K562 (cell line): ENCODE measurements around the gene NT5C1B. TPM values are rescaled to one million over a fixed set of nuclear protein-coding genes. Genes with fewer than 3 reads are reported as not detected.

Experiments used
- ADNP ChIP-seq: fragments of 200-800 bp; sonication (Bioruptor generic); IDR thresholded peaks from 2 replicates; pipeline ENCODE4 v1.6.1; 2016; ENCODE audit warnings: missing genetic modification characterization, missing compliant biosample characterization
- BRD9 ChIP-seq: fragments of 450-650 bp; IDR thresholded peaks from 2 replicates; pipeline ENCODE4 v1.6.1; 2018; ENCODE audit warnings: low read depth; ENCODE audit not compliant: partially characterized antibody
- CEBPB ChIP-seq: fragments of 450-650 bp; IDR thresholded peaks from 2 replicates; pipeline ENCODE4 v1.6.1; 2016; ENCODE audit warnings: missing genetic modification characterization, missing compliant biosample characterization
- ELF1 ChIP-seq: fragments of 200-800 bp; sonication (Bioruptor generic); IDR thresholded peaks from 2 replicates; pipeline ENCODE4 v1.6.1; 2016; ENCODE audit warnings: missing genetic modification characterization, missing compliant biosample characterization
- MEF2D ChIP-seq: conservative IDR thresholded peaks from 2 replicates; pipeline ENCODE4 v1.6.1; 2016; ENCODE audit warnings: low read depth, missing genetic modification characterization, missing compliant biosample characterization
- MTF1 ChIP-seq: fragments of 250-450 bp; sonication (Bioruptor Pico); IDR thresholded peaks from 2 replicates; pipeline ENCODE4 v1.9.0; 2021; ENCODE audit warnings: moderate library complexity, mild to moderate bottlenecking, inconsistent platforms, borderline replicate concordance
- NFRKB ChIP-seq: fragments of 450-650 bp; IDR thresholded peaks from 2 replicates; pipeline ENCODE4 v1.6.1; 2016; ENCODE audit warnings: low read depth
- SRSF1 ChIP-seq: fragments of 200-400 bp; formaldehyde crosslinking; IDR thresholded peaks from 2 replicates; pipeline ENCODE4 v1.6.1; 2017; ENCODE audit warnings: mild to moderate bottlenecking, low read depth, low read length, moderate library complexity
- TRIM25 ChIP-seq: fragments of 450-650 bp; IDR thresholded peaks from 2 replicates; pipeline ENCODE4 v1.7.0; 2016; ENCODE audit warnings: borderline replicate concordance
- U2AF2 ChIP-seq: fragments of 200-400 bp; formaldehyde crosslinking; optimal IDR thresholded peaks from 2 replicates; pipeline ENCODE3; 2017; ENCODE audit warnings: low read depth, mild to moderate bottlenecking, low read length
- ZBTB49 ChIP-seq: sonication (generic); formaldehyde crosslinking; IDR thresholded peaks from 2 replicates; pipeline ENCODE4 v1.8.0; 2022; ENCODE audit warnings: missing genetic modification reagents, mild to moderate bottlenecking, borderline replicate concordance
- ZNF197 ChIP-seq: fragments of 200-800 bp; sonication (Bioruptor generic); IDR thresholded peaks from 2 replicates; pipeline ENCODE4 v1.6.1; 2016; ENCODE audit warnings: low read depth, missing genetic modification characterization, missing compliant biosample characterization
- ZNF707 ChIP-seq: fragments of 250-450 bp; sonication (Bioruptor Pico); conservative IDR thresholded peaks from 2 replicates; pipeline ENCODE4 v1.8.0; 2022; ENCODE audit warnings: inconsistent platforms, mild to moderate bottlenecking, moderate library complexity
- ZNF830 ChIP-seq: fragments of 250-450 bp; sonication (Bioruptor Pico); IDR thresholded peaks from 2 replicates; pipeline ENCODE4 v1.5.0; 2021; ENCODE audit warnings: mild to moderate bottlenecking
- ZSCAN32 ChIP-seq: fragments of 450-650 bp; formaldehyde crosslinking; IDR thresholded peaks from 2 replicates; pipeline ENCODE4 v1.4.0; 2020; ENCODE audit warnings: mild to moderate bottlenecking, moderate library complexity
- polyA plus RNA-seq, 8 experiments: library from polyadenylated mRNA; depleted of rRNA in 4 of 8; stranded (reverse) in 5 of 8; unstranded in 3 of 8; fragments of >200 nt; fragmentation: Nextera tagmentation in 2 of 8; fragmentation: Illumina TruSeq in 1 of 8; extraction: Ambion mirVana in 2 of 8; extraction: Trizol in 1 of 8; gene quantifications; 2 replicates each; pipeline versions ENCODE4 v1.2.1 to v1.2.3, GENCODE V29; 2011 to 2014; ENCODE audit warnings: inconsistent platforms in 1 of 8, missing spikeins in 1 of 8
- total RNA-seq, 7 experiments: library from RNA; depleted of rRNA in 6 of 7; stranded (reverse); fragments of >200 nt in 6 of 7; fragmentation: Illumina TruSeq in 2 of 7; extraction: Trizol in 2 of 7; gene quantifications; 2 replicates each; pipeline versions ENCODE4 v1.2.1 to v1.2.3, GENCODE V29; 2011 to 2021; ENCODE audit warnings: low replicate concordance in 1 of 7
- TF ChIP-seq, protein P1 (sequence below): fragments of 450-650 bp; IDR thresholded peaks from 2 replicates; pipeline ENCODE4 v1.6.1; 2016; ENCODE audit warnings: low read depth

NT5C1B gene
- total and polyA plus RNA-seq, 9 of the 15 experiments (the other 6 are each of a cell fraction or from before 2014, with no cell fraction given) = 0.07 TPM; not detected in 8

DNA sequence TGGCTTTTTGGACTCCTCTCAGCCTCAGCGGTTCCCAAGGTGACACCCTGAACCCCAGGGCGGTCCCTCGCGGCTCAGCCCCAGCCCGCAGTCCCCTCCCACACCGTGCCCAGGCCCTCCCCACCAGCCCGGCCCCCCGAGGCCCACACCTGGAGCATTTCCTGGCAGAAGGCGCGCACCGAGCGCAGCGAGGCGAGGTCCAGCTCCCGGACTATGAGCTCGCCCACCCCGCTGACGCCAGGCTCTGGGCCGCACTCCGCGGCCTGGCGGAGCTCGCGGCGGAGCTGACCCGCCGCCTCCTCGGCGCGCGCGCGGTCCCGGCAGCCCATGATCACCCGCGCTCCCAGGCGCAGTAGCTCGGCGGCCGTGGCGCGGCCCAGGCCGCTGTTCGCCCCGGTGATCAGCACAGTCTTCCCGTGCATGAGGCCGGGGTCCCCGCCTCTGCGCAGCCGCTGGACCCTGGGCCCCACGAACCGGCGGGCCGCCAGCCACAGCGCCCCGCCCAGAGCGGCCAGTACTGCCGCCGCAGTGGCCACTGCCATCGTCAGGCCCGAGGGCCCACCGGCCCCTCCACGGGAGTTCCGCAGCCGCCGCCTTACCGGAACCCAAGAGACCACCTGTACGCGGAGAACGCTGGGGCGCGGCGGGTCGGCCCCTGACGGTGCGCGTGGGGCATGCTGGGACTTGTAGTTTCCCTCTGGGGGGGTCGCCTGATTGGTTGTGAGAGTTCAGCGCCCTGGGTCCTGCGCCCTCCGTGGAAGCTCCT is 29.2 kb downstream of the NT5C1B start, which contains the start of gene RDH14 (continued):
- TF ChIP-seq ZNF707 (CRISPR knock-in tag) = no peak
- TF ChIP-seq ZBTB49 = no peak
- no peak for TF ChIP-seq BRD9
- no peak for TF ChIP-seq SRSF1
- TF ChIP-seq CEBPB (tag) = no peak
- TF ChIP-seq U2AF2 = no peak
- no peak; the same call in 1 of the 2 replicates for TF ChIP-seq ZNF197 (CRISPR knock-in tag)
- no peak for TF ChIP-seq MEF2D (tag)
- no peak for TF ChIP-seq NFRKB
- peak; percentile 51; the same call in 1 of the 2 replicates for TF ChIP-seq ELF1
- no peak for TF ChIP-seq TRIM25
- TF ChIP-seq ZSCAN32 = no peak
- no peak for TF ChIP-seq MTF1 (CRISPR knock-in tag)
- TF ChIP-seq, protein P1, sequence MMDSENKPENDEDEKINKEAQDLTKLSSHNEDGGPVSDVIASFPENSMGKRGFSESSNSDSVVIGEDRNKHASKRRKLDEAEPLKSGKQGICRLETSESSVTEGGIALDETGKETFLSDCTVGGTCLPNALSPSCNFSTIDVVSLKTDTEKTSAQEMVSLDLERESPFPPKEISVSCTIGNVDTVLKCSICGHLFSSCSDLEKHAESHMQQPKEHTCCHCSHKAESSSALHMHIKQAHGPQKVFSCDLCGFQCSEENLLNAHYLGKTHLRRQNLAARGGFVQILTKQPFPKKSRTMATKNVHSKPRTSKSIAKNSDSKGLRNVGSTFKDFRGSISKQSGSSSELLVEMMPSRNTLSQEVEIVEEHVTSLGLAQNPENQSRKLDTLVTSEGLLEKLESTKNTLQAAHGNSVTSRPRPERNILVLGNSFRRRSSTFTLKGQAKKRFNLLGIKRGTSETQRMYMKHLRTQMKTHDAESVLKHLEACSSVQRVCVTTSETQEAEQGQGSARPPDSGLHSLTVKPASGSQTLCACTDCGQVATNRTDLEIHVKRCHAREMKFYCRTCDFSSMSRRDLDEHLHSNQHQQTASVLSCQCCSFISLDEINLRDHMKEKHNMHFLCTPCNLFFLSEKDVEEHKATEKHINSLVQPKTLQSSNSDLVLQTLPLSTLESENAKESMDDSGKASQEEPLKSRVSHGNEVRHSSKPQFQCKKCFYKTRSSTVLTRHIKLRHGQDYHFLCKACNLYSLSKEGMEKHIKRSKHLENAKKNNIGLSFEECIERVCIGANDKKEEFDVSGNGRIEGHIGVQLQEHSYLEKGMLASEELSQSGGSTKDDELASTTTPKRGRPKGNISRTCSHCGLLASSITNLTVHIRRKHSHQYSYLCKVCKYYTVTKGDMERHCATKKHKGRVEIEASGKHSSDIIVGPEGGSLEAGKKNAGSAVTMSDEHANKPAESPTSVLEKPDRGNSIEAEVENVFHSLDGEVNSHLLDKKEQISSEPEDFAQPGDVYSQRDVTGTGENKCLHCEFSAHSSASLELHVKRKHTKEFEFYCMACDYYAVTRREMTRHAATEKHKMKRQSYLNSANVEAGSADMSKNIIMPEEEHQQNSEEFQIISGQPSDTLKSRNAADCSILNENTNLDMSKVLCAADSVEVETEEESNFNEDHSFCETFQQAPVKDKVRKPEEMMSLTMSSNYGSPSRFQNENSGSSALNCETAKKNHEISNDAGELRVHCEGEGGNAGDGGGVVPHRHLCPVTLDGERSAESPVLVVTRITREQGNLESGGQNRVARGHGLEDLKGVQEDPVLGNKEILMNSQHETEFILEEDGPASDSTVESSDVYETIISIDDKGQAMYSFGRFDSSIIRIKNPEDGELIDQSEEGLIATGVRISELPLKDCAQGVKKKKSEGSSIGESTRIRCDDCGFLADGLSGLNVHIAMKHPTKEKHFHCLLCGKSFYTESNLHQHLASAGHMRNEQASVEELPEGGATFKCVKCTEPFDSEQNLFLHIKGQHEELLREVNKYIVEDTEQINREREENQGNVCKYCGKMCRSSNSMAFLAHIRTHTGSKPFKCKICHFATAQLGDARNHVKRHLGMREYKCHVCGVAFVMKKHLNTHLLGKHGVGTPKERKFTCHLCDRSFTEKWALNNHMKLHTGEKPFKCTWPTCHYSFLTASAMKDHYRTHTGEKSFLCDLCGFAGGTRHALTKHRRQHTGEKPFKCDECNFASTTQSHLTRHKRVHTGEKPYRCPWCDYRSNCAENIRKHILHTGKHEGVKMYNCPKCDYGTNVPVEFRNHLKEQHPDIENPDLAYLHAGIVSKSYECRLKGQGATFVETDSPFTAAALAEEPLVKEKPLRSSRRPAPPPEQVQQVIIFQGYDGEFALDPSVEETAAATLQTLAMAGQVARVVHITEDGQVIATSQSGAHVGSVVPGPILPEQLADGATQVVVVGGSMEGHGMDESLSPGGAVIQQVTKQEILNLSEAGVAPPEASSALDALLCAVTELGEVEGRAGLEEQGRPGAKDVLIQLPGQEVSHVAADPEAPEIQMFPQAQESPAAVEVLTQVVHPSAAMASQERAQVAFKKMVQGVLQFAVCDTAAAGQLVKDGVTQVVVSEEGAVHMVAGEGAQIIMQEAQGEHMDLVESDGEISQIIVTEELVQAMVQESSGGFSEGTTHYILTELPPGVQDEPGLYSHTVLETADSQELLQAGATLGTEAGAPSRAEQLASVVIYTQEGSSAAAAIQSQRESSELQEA = no peak
- TF ChIP-seq ZNF830 = no peak
- TF ChIP-seq ADNP (tag) = no peak
